GM12874 (cell line): ENCODE measurements around the gene SLC7A7.

ENCODE experiments used
- TF ChIP-seq, protein P1 (sequence below): IDR thresholded peaks from 2 replicates; pipeline ENCODE4 v1.5.1; 2011; ENCODE audit warnings: low read depth, mild to moderate bottlenecking, control low read depth, low read length, moderate library complexity; ENCODE audit not compliant: insufficient read depth

SLC7A7 gene

GRCh38 chr14:22850944-22851764 lies 35.9 kb upstream of the SLC7A7 start:
- TF ChIP-seq, protein P1, sequence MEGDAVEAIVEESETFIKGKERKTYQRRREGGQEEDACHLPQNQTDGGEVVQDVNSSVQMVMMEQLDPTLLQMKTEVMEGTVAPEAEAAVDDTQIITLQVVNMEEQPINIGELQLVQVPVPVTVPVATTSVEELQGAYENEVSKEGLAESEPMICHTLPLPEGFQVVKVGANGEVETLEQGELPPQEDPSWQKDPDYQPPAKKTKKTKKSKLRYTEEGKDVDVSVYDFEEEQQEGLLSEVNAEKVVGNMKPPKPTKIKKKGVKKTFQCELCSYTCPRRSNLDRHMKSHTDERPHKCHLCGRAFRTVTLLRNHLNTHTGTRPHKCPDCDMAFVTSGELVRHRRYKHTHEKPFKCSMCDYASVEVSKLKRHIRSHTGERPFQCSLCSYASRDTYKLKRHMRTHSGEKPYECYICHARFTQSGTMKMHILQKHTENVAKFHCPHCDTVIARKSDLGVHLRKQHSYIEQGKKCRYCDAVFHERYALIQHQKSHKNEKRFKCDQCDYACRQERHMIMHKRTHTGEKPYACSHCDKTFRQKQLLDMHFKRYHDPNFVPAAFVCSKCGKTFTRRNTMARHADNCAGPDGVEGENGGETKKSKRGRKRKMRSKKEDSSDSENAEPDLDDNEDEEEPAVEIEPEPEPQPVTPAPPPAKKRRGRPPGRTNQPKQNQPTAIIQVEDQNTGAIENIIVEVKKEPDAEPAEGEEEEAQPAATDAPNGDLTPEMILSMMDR = no peak

DNA sequence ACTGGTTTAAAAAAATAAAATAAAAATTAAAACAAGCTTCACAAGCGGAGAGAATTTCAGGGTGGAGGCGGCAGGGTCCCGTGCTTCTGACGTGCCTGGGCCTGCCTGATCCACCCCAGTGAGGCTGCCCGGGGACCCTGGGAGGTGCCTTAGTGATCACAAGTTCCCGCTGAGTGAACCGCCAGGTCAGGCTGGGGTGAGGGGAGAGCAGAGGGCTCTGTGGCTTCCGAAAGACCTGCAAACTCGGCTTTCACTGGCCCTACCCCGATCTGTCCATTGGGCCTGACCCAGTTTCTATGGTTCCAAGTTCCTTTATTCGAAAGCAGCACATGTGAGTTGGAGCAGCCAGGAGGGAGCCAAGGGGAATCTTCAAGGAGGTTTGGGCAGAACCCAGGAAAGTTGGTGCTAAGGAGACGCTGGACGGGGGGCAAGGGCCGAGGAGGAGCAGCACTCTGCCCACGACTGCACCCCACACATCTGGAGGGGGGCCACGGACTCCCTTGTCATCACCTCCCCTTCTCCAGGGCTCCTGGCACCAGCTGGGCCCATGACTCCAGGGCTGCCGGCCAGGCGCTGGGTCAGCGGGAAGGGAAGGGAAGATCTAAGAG lies 34.1 kb upstream of the SLC7A7 start:
- TF ChIP-seq, protein P1 = no peak

DNA sequence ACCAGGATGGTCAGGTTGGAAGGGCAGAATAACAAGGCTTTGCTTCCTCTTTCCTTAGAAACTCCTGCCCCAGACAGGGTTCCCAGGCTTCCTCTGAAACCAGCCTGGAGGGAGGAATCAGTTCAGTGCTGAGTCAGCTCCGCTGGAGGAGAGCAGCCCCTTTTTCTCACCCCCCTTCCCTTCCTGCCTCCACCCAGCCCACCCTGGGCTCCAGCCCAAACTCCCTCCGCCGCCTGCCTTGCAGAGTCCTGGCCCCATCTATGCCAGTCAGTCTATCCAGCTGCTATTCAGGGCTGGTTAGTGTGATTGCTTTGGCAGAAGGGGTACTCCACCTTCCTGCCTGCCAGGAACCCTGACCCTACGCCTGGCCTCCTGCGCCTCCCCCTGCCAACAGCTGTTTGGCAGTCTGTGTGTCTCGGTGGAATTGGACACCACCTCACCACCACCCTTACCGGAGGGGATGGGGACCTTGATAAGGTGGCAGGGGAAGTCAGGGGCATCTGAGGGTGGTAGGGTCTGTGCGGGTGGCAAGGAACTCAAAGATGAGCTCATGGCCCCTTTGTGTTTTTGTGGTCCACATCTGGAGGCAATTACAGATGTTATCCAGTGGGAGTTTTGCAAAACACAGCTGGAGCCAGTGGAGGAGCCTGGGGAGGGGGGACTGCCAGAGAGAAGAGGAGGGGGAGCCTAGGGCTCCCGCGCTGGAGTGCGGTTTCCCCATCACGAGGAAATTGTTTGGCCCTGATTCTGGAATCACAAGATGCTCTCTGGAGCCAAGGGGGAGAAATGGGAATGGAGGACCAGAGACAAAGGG lies 33.3 kb upstream of the SLC7A7 start:
- TF ChIP-seq, protein P1 = no peak

DNA sequence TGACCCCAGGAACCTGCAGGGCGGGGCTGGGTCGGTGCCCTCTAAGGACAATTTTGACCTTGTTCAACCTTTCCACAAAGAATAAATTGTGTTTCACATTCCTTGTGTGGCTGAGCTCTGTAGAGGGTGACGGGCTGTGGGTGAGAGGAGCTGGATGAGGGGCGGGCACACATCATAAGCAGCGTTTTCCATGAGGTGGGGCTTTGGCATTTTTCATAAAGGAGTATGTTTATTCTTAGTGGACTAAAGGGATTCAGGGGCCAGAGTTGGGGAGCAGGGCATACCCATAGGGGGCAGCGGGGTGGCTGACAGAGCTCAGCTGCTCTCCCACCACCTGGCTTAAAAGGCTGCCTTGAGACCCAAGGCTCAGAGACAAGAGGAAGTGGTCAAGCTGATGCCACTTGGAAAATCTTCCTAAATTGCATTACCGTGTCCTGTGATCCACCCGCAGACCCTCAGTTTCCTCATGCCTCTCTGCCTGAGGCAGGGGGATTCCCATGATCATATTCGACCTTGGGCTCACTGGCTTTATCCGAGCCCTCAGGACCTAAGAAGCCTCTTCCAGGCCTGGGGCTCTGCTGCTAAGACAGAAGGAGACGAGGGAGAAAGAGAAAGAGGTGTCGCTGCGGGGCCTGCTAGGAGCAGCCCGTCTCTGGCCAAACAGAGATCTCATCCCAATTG lies 32.6 kb upstream of the SLC7A7 start:
- TF ChIP-seq, protein P1 = peak; percentile 52

- TF ChIP-seq, protein P1 = no peak
Observed at GRCh38 chr14:22846811-22847307, 31.6 kb upstream of the SLC7A7 start.

DNA sequence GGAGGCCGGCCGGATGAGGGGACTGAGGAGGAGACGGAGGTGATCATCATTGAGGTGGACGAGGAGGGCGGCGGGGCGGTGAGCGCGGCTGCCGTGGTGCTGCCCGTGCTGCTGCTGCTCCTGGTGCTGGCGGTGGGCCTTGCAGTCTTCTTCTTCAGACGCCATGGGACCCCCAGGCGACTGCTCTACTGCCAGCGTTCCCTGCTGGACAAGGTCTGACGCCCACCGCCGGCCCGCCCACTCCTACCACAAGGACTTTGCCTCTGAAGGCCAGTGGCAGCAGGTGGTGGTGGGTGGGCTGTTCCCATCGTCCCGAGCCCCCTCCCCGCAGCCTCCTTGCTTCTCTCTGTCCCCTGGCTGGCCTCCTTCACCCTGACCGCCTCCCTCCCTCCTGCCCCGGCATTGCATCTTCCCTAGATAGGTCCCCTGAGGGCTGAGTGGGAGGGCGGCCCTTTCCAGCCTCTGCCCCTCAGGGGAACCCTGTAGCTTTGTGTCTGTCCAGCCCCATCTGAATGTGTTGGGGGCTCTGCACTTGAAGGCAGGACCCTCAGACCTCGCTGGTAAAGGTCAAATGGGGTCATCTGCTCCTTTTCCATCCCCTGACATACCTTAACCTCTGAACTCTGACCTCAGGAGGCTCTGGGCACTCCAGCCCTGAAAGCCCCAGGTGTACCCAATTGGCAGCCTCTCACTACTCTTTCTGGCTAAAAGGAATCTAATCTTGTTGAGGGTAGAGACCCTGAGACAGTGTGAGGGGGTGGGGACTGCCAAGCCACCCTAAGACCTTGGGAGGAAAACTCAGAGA lies 30.8 kb upstream of the SLC7A7 start:
- TF ChIP-seq, protein P1 = no peak
